GM19463 (cell line): ENCODE measurements around the gene DSCAML1.
"Not testable (repeated sequence)": the region's sequence is repeated elsewhere in the genome, so short reads cannot be mapped to it uniquely, and the experiment has no call there.

ENCODE experiments used
- ATAC-seq: cut with Tn5 transposase; IDR thresholded peaks from one replicate; pipeline ENCODE4 v1.9.1; 2021; ENCODE audit warnings: mild to moderate bottlenecking, moderate library complexity; ENCODE audit not compliant: unreplicated experiment

The DSCAML1 gene

GRCh38 chr11:117419482-117420142, 377.4 kb downstream of the DSCAML1 start:
- no peak for ATAC-seq

DNA sequence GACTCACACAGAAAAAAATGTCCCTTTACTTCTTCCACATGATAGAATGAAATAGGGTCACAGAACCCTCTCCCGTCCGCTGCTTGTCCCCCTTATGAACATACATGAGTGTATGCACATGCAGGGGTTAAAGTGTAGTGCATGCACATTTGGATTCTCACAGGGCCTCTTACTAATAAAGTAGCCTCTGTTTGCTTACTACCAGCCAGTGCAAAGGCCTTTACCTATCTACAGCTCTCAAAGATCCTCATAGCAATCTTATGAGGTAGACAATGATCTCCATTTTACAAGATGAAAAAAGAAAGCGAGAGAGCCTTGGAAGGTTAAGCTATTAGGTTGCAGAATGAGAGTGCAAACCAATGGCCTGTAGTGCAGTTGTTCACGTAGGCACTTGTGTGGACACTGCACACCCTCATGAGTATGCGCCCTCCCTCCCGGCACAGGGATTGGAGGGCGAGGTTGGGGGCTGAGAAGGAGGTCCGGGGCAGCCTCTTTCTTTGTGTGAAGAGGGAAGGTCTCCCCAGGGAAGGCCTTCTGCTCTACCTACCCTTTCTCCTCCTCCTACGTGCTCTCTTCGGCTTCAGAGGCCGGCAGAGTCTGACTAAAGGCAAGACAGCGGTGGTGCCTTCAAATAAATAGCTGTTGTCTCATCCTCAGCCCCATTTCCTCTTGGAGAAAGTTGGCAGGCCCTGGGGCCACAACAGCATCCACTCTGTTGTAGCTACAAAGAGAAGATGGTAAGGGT, 378.1 kb downstream of the DSCAML1 start:
- no peak for ATAC-seq

GRCh38 chr11:117417856-117418255, 379.2 kb downstream of the DSCAML1 start:
- no peak for ATAC-seq

DNA sequence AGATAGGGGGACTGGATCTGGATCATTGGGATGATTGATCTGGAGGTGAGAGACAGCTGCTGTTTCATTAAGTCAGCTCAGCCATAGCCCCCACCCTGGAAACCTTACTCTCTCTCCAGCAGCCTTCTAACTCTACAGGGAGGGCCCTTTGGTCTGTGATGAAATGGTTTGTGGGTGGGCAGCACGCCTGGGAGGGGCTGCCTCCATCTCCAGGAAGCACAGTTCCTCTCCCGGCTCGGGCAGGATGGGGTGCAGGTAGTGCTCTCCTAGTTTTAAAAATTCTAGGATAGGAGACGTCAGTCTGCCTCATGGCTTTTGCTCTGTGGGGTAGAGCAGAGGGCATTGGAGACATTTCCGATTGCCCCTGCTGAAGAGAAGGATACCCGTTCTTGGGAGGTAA, 379.7 kb downstream of the DSCAML1 start:
- no peak for ATAC-seq

- no peak for ATAC-seq
Observed at GRCh38 chr11:117415358-117415896, 381.6 kb downstream of the DSCAML1 start.

DNA sequence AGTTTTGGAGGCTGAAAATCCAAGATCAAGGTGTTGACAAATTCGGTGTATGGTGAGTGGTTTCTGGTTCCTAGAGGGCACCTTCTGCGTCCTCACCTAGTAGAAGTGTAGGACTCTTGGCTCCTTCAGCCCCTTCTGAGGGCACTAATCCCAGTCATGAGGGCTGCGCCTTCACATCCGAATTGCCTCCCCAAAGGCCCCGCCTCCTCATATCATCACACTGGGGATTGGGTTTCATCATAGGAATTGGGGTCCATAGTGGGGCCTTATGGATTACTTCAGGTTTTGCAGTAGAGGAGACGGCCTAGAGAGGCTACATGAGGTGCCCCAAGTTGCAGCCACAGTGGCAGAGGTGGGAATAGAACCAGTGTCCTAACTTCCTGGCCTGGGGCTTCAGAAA, 382.3 kb downstream of the DSCAML1 start:
- ATAC-seq, result no peak

- ATAC-seq, result no peak
Observed at GRCh38 chr11:117413616-117414015, 383.4 kb downstream of the DSCAML1 start.

DNA sequence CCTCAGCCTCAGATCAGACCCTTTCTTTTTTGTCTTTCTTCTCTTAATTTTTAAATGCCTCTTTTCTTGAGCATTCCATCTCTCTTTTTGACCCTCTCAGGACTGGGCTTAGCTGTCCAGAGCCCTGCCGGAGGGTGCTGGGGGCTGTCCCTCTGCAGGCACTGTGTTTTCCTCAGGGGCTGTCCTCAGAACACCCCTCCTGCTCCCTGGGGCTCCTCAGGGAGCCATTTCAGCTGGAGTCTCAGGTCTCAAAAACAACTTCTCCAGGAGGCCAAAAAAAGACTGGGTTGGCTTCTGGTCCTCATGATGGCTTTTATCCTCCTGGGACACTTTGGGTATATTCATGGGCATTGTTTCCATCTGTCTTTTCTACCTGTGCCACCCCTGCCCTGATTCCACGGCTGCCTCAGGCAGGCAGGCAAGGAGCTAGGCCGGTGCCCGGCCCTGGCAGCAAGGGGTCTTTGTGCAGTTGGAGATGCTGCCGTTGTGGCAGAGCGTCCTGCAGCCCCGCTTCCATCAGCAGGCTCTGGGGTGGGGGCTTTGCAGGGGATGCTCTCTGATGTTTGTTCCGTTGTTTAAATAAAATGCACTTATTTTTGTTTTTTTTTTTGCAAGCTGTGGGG, 384.3 kb downstream of the DSCAML1 start:
- no peak for ATAC-seq

DNA sequence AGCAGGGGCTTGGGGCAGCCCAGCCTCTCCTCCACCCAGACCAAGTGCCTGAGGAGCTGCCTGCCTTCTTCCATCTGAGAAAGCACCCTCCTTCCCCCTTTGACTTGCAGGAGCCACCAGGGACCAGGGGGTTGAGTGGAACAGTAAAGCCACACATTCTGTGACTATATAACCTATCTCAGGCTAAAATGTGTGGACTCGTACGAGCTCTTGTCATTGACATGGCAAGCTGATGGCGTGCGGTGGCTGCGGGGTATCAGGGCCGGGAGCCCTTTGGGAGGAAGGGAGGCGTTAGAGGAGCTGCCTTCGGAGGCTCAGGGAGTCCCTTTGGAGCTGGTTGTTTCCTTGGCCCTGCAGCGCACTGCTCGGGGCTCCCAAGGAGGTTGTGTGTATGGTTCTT, 384.8 kb downstream of the DSCAML1 start:
- ATAC-seq, result no peak

GRCh38 chr11:117411736-117412135, 385.3 kb downstream of the DSCAML1 start:
- ATAC-seq, result no peak

DNA sequence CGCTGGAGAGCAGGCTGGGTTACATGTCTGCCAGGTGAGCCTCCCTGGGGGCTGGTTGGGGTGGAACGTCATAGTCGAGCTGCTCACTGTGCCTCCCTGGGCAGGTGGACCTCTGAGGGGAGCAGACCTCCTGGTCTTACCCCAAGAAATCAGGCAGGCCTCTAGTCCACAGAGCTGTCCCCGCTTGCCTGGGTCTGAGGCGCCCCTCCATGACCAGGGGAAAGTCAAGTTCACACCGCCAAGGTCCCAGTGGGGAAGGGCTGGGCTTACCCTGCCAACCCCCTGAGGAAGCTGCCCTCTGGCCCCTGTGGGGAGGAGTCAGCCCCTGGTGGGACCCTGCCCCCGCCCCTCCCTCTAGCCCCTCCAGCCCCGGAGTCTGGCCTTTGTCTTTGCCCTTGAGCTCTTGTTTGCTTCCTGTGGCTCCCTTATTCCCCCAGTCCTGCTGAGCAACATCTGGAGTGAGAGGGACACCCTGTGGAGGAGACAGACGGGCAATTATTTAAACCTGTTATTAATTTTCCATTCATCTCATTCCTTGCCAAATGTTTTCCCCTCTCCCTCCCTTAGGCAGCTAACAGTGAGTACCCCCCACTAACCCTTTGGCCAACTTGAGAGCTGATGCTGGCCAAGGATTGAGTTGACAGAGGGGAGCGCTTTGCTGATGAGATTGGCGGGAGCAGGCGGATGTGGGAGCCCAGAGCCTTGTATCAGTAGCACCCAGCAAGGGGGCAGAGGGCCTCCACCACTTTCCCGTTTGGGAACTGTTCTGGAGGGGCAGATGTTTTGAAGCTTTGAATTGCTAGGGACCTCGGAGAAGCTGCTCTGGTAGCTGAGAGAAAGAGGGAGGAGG, 385.9 kb downstream of the DSCAML1 start:
- ATAC-seq, result no peak

- no peak for ATAC-seq
Observed at GRCh38 chr11:117410238-117410637, 386.8 kb downstream of the DSCAML1 start.

- ATAC-seq, result no peak
Observed at GRCh38 chr11:117409511-117409910, 387.5 kb downstream of the DSCAML1 start.

DNA sequence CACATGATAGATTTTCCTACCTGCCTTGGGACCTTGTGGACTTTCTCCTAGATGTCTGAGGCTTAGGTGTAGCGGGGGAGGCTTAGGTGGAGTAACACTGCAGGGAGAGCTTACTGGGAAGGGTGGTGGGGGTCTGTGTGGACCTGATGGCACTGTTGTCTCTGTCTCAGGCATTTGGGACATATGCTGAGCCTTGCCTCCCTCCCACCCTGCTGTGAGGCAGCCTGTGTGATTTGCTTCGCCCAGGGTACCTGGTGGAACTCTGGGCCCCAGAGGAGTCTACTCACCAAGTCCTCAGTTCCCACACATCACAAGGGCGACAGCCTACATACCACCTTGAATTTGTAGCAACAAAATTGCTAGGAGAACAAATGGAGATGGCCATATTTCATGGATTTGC, 388.7 kb downstream of the DSCAML1 start:
- no peak for ATAC-seq

- no peak for ATAC-seq
Observed at GRCh38 chr11:117407016-117407415, 390.0 kb downstream of the DSCAML1 start.

DNA sequence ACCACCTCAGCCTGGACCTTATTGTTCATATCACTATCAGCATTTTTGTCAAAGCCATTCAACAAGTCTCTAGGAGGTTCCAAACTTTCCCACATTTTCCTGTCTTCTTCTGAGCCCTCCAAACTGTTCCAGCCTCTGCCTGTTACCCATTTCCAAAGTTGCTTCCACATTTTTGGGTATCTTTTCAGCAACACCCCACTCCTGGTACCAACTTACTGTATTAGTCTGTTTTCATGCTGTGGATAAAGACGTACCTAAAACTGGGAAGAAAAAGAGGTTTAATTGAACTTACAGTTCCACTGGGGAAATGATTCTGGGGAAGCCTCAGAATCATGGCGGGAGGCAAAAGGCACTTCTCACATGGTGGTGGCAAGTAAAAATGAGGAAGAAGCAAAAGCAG, 391.1 kb downstream of the DSCAML1 start:
- not testable (repeated sequence) for ATAC-seq

GRCh38 chr11:117399100-117399840, 397.7 kb downstream of the DSCAML1 start:
- not testable (repeated sequence) for ATAC-seq

GRCh38 chr11:117398618-117399017, 398.4 kb downstream of the DSCAML1 start:
- not testable (repeated sequence) for ATAC-seq

- no peak for ATAC-seq
Observed at GRCh38 chr11:117396970-117397369, 400.0 kb downstream of the DSCAML1 start.

GRCh38 chr11:117395476-117395875, 401.5 kb downstream of the DSCAML1 start:
- ATAC-seq, result no peak
